ENCODE measurements around the gene CHMP6.

GRCh38 chr17:80961541-80962330, 29.9 kb upstream of the CHMP6 start:
- TF ChIP-seq HDAC6 (IDR thresholded peaks at IDR 0.05; ENCODE audit: low read depth, low read length) (no peak), ARID2 (IDR thresholded peaks at IDR 0.05) (no peak), YY1 (IDR thresholded peaks at IDR 0.05; ENCODE audit: borderline replicate concordance in 1 of 3, control insufficient read depth in 1 of 3, extremely low read depth in 1 of 3, insufficient read depth in 3 of 3, insufficient read length in 1 of 3, insufficient replicate concordance in 2 of 3, low read depth in 1 of 3, low read length in 2 of 3) (no peak), ZNF274 (IDR thresholded peaks at IDR 0.05; ENCODE audit: borderline replicate concordance, low read depth, low read length) (no peak)
